Keratinocyte (primary cell): ENCODE measurements around the gene SLA2. TPM values are rescaled to one million over a fixed set of nuclear protein-coding genes. Genes with fewer than 3 reads are reported as not detected.

Experiments
- DNase-seq: peaks from one replicate; pipeline ENCODE4 v3.0.0-alpha.2; 2011; ENCODE audit warnings: low read depth, missing footprints, low spot score
- FAIRE-seq: peaks from 2 replicates; lab custom pipeline; 2011; peaks lifted over from hg19 to GRCh38; lab: Jason Lieb, UNC
- H2AFZ ChIP-seq: 2 replicates; pipeline ENCODE4 v1.6.0; 2012; ENCODE audit warnings: low read length, control low read depth, inconsistent platforms; ENCODE audit not compliant: control insufficient read depth
- H3K27ac ChIP-seq: 2 replicates; pipeline ENCODE4 v1.5.1; 2011; ENCODE audit warnings: low read length; ENCODE audit not compliant: control insufficient read depth, insufficient read depth
- H3K27me3 ChIP-seq: 3 replicates; pipeline ENCODE4 v1.6.0; 2011; ENCODE audit warnings: low read length; ENCODE audit not compliant: control insufficient read depth, insufficient read depth; ENCODE audit errors: extremely low read depth
- H3K36me3 ChIP-seq, 2 experiments: 2 replicates in 1 of 2; 3 replicates in 1 of 2; pipeline ENCODE4 v1.5.1; 2011; ENCODE audit warnings: low read length in 2 of 2, mild to moderate bottlenecking in 1 of 2; ENCODE audit not compliant: control insufficient read depth in 2 of 2, insufficient read depth in 2 of 2; ENCODE audit errors: extremely low read depth in 1 of 2
- H3K4me1 ChIP-seq: 3 replicates; pipeline ENCODE4 v1.5.1; 2011; ENCODE audit warnings: low read length; ENCODE audit not compliant: control insufficient read depth, insufficient read depth; ENCODE audit errors: extremely low read depth
- H3K4me2 ChIP-seq: 3 replicates; pipeline ENCODE4 v1.6.0; 2011; ENCODE audit warnings: low read depth, low read length; ENCODE audit not compliant: control insufficient read depth, insufficient read depth; ENCODE audit errors: extremely low read depth
- H3K4me3 ChIP-seq, 3 experiments: fragments of 200-600 bp in 1 of 3; sonication (generic) in 1 of 3; 2 replicates in 2 of 3; 3 replicates in 1 of 3; pipeline ENCODE4 v1.5.1; 2011 to 2016; ENCODE audit warnings: low read length in 3 of 3, mild to moderate bottlenecking in 3 of 3, control low read depth in 2 of 3, inconsistent platforms in 1 of 3, low read depth in 1 of 3, mixed read lengths in 1 of 3, mixed run types in 1 of 3, moderate library complexity in 1 of 3; ENCODE audit not compliant: control insufficient read depth in 2 of 3, insufficient read depth in 2 of 3; ENCODE audit errors: extremely low read depth in 1 of 3
- H3K79me2 ChIP-seq: 2 replicates; pipeline ENCODE4 v1.6.0; 2012; ENCODE audit warnings: low read length; ENCODE audit not compliant: control insufficient read depth, insufficient read depth
- H3K9ac ChIP-seq: 3 replicates; pipeline ENCODE4 v1.6.0; 2011; ENCODE audit warnings: low read length; ENCODE audit not compliant: control insufficient read depth, insufficient read depth; ENCODE audit errors: extremely low read depth
- H3K9me1 ChIP-seq: 3 replicates; pipeline ENCODE4 v1.6.0; 2011; ENCODE audit warnings: low read length; ENCODE audit not compliant: control insufficient read depth, insufficient read depth; ENCODE audit errors: extremely low read depth
- H3K9me3 ChIP-seq: 2 replicates; pipeline ENCODE4 v1.5.1; 2012; ENCODE audit warnings: low read depth, low read length; ENCODE audit not compliant: control insufficient read depth
- H4K20me1 ChIP-seq: 3 replicates; pipeline ENCODE4 v1.6.0; 2011; ENCODE audit warnings: low read length; ENCODE audit not compliant: control insufficient read depth, insufficient read depth; ENCODE audit errors: extremely low read depth
- CTCF ChIP-seq, 3 experiments: IDR thresholded peaks in 1 of 3; conservative IDR thresholded peaks in 1 of 3; optimal IDR thresholded peaks in 1 of 3; 2 replicates in 2 of 3; 3 replicates in 1 of 3; pipeline versions ENCODE3 to v1.5.1; 2011; ENCODE audit warnings: low read length in 3 of 3, mild to moderate bottlenecking in 3 of 3, moderate library complexity in 2 of 3, control low read depth in 1 of 3, inconsistent platforms in 1 of 3; ENCODE audit not compliant: insufficient read depth in 2 of 3; ENCODE audit errors: extremely low read depth in 1 of 3
- EZH2 ChIP-seq: IDR thresholded peaks from one replicate; pipeline ENCODE4 v1.6.1; 2012; ENCODE audit warnings: inconsistent platforms, mild to moderate bottlenecking, low read length, moderate library complexity
- dilution Hi-C: fragments of 300-500 bp; cut with MboI; formaldehyde crosslinking; loops from one replicate; pipeline ENCODE4 v1.7.0; 2020; ENCODE audit warnings: low sequenced_read_pairs; ENCODE audit not compliant: extremely low pct_ligation_motif_present
- polyA plus RNA-seq, 5 experiments: library from polyadenylated mRNA; depleted of rRNA in 3 of 5; stranded (reverse) in 3 of 5; stranded (forward) in 1 of 5; unstranded in 1 of 5; fragments of >200 nt; gene quantifications; 1 replicate in 1 of 5; 2 replicates in 3 of 5; 3 replicates in 1 of 5; pipeline versions ENCODE4 v1.2.1 to v1.2.3, GENCODE V29; 2011 to 2012; ENCODE audit warnings: missing spikeins in 2 of 5, low read depth in 1 of 5, low replicate concordance in 1 of 5

The SLA2 gene
- polyA plus RNA-seq, 1 donor (not counting 4 experiments of a cell fraction or from before 2014, with no cell fraction given), result 0.04 TPM

- Histone ChIP-seq H3K9me3 (no peaks in the 10 kb centered on the region), H4K20me1 (no peaks in the 10 kb centered on the region), H3K9me1 (no peaks in the 10 kb centered on the region), H3K27ac (peak overlapping the region; percentile 58), H3K79me2 (peaks cover 16% of the 10 kb centered on the region), H2AFZ (peak overlapping the region; percentile 72), H3K36me3 (peaks cover 0 to 3% of the 10 kb centered on the region in 2 experiments), H3K4me3 (peak overlapping the region; percentile 56 to 77 (median 67)), H3K9ac (peak overlapping the region; percentile 86), H3K4me1 (peaks cover 26% of the 10 kb centered on the region), H3K4me2 (peak overlapping the region; percentile 91), H3K27me3 (no peaks in the 10 kb centered on the region)
- dilution Hi-C loops, result no loop called here
- no peak for TF ChIP-seq EZH2
- TF ChIP-seq CTCF (optimal IDR thresholded peaks at IDR 0.05 in 1 of 3, IDR thresholded peaks at IDR 0.05 in 1 of 3, conservative IDR thresholded peaks at IDR 0.05 in 1 of 3; ENCODE audit: extremely low read depth in 1 of 3, insufficient read depth in 2 of 3, low read length in 3 of 3), result peak in 1 of 3 experiments; percentile 15
- no peak for DNase-seq
- no peak for FAIRE-seq
These were observed 71.4 kb downstream of the SLA2 start for GRCh38 chr20:36574366-36575135.

- Histone ChIP-seq H3K4me1 (peaks cover 26% of the 10 kb centered on the region), H3K4me3 (peak overlapping the region; percentile 56 to 77 (median 67)), H3K79me2 (peaks cover 16% of the 10 kb centered on the region), H2AFZ (peak overlapping the region; percentile 30), H3K4me2 (peak overlapping the region; percentile 73), H3K27me3 (no peaks in the 10 kb centered on the region), H3K9me3 (no peaks in the 10 kb centered on the region), H3K9me1 (no peaks in the 10 kb centered on the region), H3K36me3 (peaks cover 0 to 2% of the 10 kb centered on the region in 2 experiments), H4K20me1 (no peaks in the 10 kb centered on the region), H3K9ac (peak overlapping the region; percentile 86), H3K27ac (peak overlapping the region; percentile 54)
- FAIRE-seq (no peak), DNase-seq (no peak)
- dilution Hi-C loops, result no loop called here
- TF ChIP-seq CTCF (optimal IDR thresholded peaks at IDR 0.05 in 1 of 3, IDR thresholded peaks at IDR 0.05 in 1 of 3, conservative IDR thresholded peaks at IDR 0.05 in 1 of 3; ENCODE audit: extremely low read depth in 1 of 3, insufficient read depth in 2 of 3, low read length in 3 of 3), result no peak
- no peak for TF ChIP-seq EZH2
These were observed 72.1 kb downstream of the SLA2 start for GRCh38 chr20:36573798-36574365.
